Progenitor cell of endocrine pancreas (in vitro differentiated cells): ENCODE results near the gene ARRB1. TPM values are rescaled to one million over a fixed set of nuclear protein-coding genes. Genes with fewer than 3 reads are reported as not detected.

Experiments
- DNase-seq: peaks from one replicate; pipeline ENCODE4 v3.0.0; 2021; ENCODE audit warnings: low spot score; ENCODE audit not compliant: unreplicated experiment
- H3K27ac Mint-ChIP-seq: 2 replicates; pipeline ENCODE4 v1.8.0; 2021; ENCODE audit warnings: mild to moderate bottlenecking, moderate library complexity, mixed read lengths
- H3K27me3 Mint-ChIP-seq: 2 replicates; pipeline ENCODE4 v1.8.0; 2021; ENCODE audit warnings: mixed read lengths
- H3K36me3 Mint-ChIP-seq: 2 replicates; pipeline ENCODE4 v1.8.0; 2022; ENCODE audit warnings: mixed read lengths; ENCODE audit not compliant: insufficient read depth
- H3K4me1 Mint-ChIP-seq: 2 replicates; pipeline ENCODE4 v1.8.0; 2021; ENCODE audit warnings: low read depth, mixed read lengths
- H3K4me3 Mint-ChIP-seq: 2 replicates; pipeline ENCODE4 v1.8.0; 2021; ENCODE audit warnings: low read depth, mild to moderate bottlenecking, moderate library complexity, mixed read lengths
- H3K9me3 Mint-ChIP-seq: 2 replicates; pipeline ENCODE4 v1.8.0; 2021; ENCODE audit warnings: low read depth, mixed read lengths
- CTCF ChIP-seq: fragments of 200-600 bp; sonication (generic); IDR thresholded peaks from one replicate; pipeline ENCODE4 v1.5.0; 2021; ENCODE audit warnings: antibody characterized with exemption, mild to moderate bottlenecking; ENCODE audit not compliant: unreplicated experiment
- total RNA-seq: library from RNA; stranded (reverse); gene quantifications from 2 replicates; pipeline ENCODE4 v1.2.1, GENCODE V29; 2021

ARRB1 gene
- total RNA-seq, 1 donor from 2014 or later: 32.5 TPM

- Mint-ChIP-seq H3K4me3 (no peak overlapping the region), H3K36me3 (peaks cover 5% of the 10 kb centered on the region), H3K4me1 (no peaks in the 10 kb centered on the region), H3K9me3 (no peaks in the 10 kb centered on the region), H3K27me3 (no peaks in the 10 kb centered on the region), H3K27ac (no peak overlapping the region)
- DNase-seq: no peak
- no peak for TF ChIP-seq CTCF
These were observed 81.6 kb downstream of the ARRB1 start for GRCh38 chr11:75269896-75270295.

- no peak overlapping the region for H3K27ac Mint-ChIP-seq
- no peaks in the 10 kb centered on the region for H3K27me3 Mint-ChIP-seq
- H3K36me3 Mint-ChIP-seq: peaks cover 5% of the 10 kb centered on the region
- H3K4me1 Mint-ChIP-seq: no peaks in the 10 kb centered on the region
- TF ChIP-seq CTCF: no peak
- DNase-seq: no peak
- no peaks in the 10 kb centered on the region for H3K9me3 Mint-ChIP-seq
- no peak overlapping the region for H3K4me3 Mint-ChIP-seq
These were observed 82.1 kb downstream of the ARRB1 start for GRCh38 chr11:75269367-75269660.

GRCh38 chr11:75268626-75269366 is 82.7 kb downstream of the ARRB1 start:
- Mint-ChIP-seq H3K9me3 (no peaks in the 10 kb centered on the region), H3K36me3 (peaks cover 5% of the 10 kb centered on the region), H3K4me3 (no peak overlapping the region), H3K27me3 (no peaks in the 10 kb centered on the region), H3K4me1 (no peaks in the 10 kb centered on the region), H3K27ac (no peak overlapping the region)
- TF ChIP-seq CTCF: no peak
- DNase-seq: no peak

GRCh38 chr11:75267171-75267970 is 84.1 kb downstream of the ARRB1 start:
- Mint-ChIP-seq H3K27ac (no peak overlapping the region), H3K4me1 (no peaks in the 10 kb centered on the region), H3K36me3 (peaks cover 5% of the 10 kb centered on the region), H3K27me3 (no peaks in the 10 kb centered on the region), H3K9me3 (no peaks in the 10 kb centered on the region), H3K4me3 (no peak overlapping the region)
- no peak for DNase-seq
- no peak for TF ChIP-seq CTCF

GRCh38 chr11:75265851-75266531 is 85.5 kb downstream of the ARRB1 start:
- peaks cover 4% of the 10 kb centered on the region for H3K36me3 Mint-ChIP-seq
- no peaks in the 10 kb centered on the region for H3K9me3 Mint-ChIP-seq
- no peak for DNase-seq

More at GRCh38 chr11:75265851-75266531, 85.5 kb downstream of the ARRB1 start:
- no peak for TF ChIP-seq CTCF
- Mint-ChIP-seq H3K4me1 (no peaks in the 10 kb centered on the region), H3K27ac (no peak overlapping the region), H3K27me3 (no peaks in the 10 kb centered on the region), H3K4me3 (no peak overlapping the region)
